Neural progenitor cell (in vitro differentiated cells): ENCODE results near the gene SSBP3.
"Not testable (repeated sequence)": the region's sequence is repeated elsewhere in the genome, so short reads cannot be mapped to it uniquely, and the experiment has no call there.

Source experiments
- EZH2 ChIP-seq: fragments of 200-600 bp; sonication (generic); IDR thresholded peaks from 2 replicates; pipeline ENCODE4 v1.6.1; 2017; ENCODE audit warnings: antibody characterized with exemption, mild to moderate bottlenecking, moderate library complexity
- TF ChIP-seq, protein P1 (sequence below): fragments of 200-600 bp; sonication (generic); IDR thresholded peaks from 2 replicates; pipeline ENCODE4 v1.5.1; 2017; ENCODE audit warnings: antibody characterized with exemption, mild to moderate bottlenecking

DNA sequence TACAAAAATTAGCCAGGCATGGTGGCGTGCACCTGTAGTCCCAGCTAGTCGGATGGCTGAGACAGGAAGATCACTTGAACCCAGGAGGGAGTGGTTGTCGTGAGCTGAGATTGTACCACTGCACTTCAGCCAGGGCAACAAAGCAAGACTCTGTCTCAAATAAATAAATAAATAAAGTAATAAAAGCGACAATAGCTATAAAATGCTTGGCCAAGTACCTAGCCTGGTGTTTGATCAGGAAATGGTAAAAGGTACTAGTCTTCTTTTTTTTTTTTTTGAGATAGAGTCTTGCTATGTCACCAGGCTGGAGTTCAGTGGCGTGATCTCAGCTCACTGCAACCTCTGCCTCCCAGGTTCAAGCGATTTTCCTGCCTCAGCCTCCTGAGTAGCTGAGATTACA is 12.4 kb upstream of the SSBP3 start:
- TF ChIP-seq, protein P1, sequence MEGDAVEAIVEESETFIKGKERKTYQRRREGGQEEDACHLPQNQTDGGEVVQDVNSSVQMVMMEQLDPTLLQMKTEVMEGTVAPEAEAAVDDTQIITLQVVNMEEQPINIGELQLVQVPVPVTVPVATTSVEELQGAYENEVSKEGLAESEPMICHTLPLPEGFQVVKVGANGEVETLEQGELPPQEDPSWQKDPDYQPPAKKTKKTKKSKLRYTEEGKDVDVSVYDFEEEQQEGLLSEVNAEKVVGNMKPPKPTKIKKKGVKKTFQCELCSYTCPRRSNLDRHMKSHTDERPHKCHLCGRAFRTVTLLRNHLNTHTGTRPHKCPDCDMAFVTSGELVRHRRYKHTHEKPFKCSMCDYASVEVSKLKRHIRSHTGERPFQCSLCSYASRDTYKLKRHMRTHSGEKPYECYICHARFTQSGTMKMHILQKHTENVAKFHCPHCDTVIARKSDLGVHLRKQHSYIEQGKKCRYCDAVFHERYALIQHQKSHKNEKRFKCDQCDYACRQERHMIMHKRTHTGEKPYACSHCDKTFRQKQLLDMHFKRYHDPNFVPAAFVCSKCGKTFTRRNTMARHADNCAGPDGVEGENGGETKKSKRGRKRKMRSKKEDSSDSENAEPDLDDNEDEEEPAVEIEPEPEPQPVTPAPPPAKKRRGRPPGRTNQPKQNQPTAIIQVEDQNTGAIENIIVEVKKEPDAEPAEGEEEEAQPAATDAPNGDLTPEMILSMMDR = not testable (repeated sequence)
- not testable (repeated sequence) for TF ChIP-seq EZH2
